DND-41 (cell line): ENCODE measurements around the gene FLRT2.

ENCODE experiments used
- CTCF ChIP-seq: IDR thresholded peaks from 2 replicates; pipeline ENCODE4 v1.5.1; 2012; ENCODE audit warnings: borderline replicate concordance, low read length, moderate library complexity, mild to moderate bottlenecking; ENCODE audit not compliant: poor library complexity, severe bottlenecking; ENCODE audit errors: extremely low read depth
- EZH2 ChIP-seq: IDR thresholded peaks from 3 replicates; pipeline ENCODE4 v1.6.1; 2012; ENCODE audit warnings: borderline replicate concordance, low read depth, mild to moderate bottlenecking, moderate library complexity, low read length, inconsistent platforms; ENCODE audit not compliant: severe bottlenecking

GRCh38 chr14:85618390-85618789, 88.4 kb downstream of the FLRT2 start:
- TF ChIP-seq EZH2: no peak
- TF ChIP-seq CTCF: no peak
